ENCODE results near the gene STAB2. TPM values are rescaled to one million over a fixed set of nuclear protein-coding genes. Genes with fewer than 3 reads are reported as not detected.
A peak's percentile ranks its signal among the peaks of the same experiment; 100 is the strongest.

Gene STAB2
- total RNA-seq, 4 donors from 2014 or later = 0.27 to 6.5 (median 1.2) TPM

- WGBS, 2 donors = 86 to 89% methylated on average over 5 of the region's 5 CpGs
These were observed 33.3 kb downstream of the STAB2 start for GRCh38 chr12:103620395-103620794.

GRCh38 chr12:103623716-103624115 is 36.6 kb downstream of the STAB2 start:
- DNase-seq = no peak
- no peak overlapping the region for H3K4me3 ChIP-seq (replicated peaks in 1 of 3)
- TF ChIP-seq CTCF (IDR thresholded peaks at IDR 0.05) (no peak), POLR2A (IDR thresholded peaks at IDR 0.05) (no peak)
- intact Hi-C loops (cut with DNase I) = no loop called here
- H3K27ac ChIP-seq = no peak overlapping the region
- no peaks in the 10 kb centered on the region for H3K4me1 ChIP-seq
- no peaks in the 10 kb centered on the region for H3K36me3 ChIP-seq
- H3K27me3 ChIP-seq = no peaks in the 10 kb centered on the region
- 81 to 82% methylated on average over 6 of the region's 6 CpGs for WGBS, 2 donors
- no peaks in the 10 kb centered on the region for H3K9me3 ChIP-seq

More at GRCh38 chr12:103620395-103620794, 33.3 kb downstream of the STAB2 start:
- Histone ChIP-seq H3K4me1 (no peaks in the 10 kb centered on the region), H3K27ac (no peak overlapping the region), H3K36me3 (no peaks in the 10 kb centered on the region), H3K9me3 (no peaks in the 10 kb centered on the region), H3K4me3 (replicated peaks in 1 of 3) (no peak overlapping the region), H3K27me3 (no peaks in the 10 kb centered on the region)
- intact Hi-C loops (cut with DNase I) = no loop called here
- no peak for TF ChIP-seq POLR2A (IDR thresholded peaks at IDR 0.05)
- TF ChIP-seq CTCF (IDR thresholded peaks at IDR 0.05) = no peak
- DNase-seq = no peak

GRCh38 chr12:103626498-103626897 is 39.4 kb downstream of the STAB2 start:
- H3K4me1 ChIP-seq = no peaks in the 10 kb centered on the region
- H3K27me3 ChIP-seq = no peaks in the 10 kb centered on the region
- H3K9me3 ChIP-seq = no peaks in the 10 kb centered on the region
- no peak for TF ChIP-seq POLR2A (IDR thresholded peaks at IDR 0.05)
- peak in 2 of 6 experiments; percentile 31 to 50 for TF ChIP-seq CTCF (IDR thresholded peaks at IDR 0.05)
- peak; percentile 56 to 64 for DNase-seq
- H3K4me3 ChIP-seq (replicated peaks in 1 of 3) = no peak overlapping the region
- intact Hi-C loops (cut with DNase I) = no loop called here
- H3K36me3 ChIP-seq = no peaks in the 10 kb centered on the region
- H3K27ac ChIP-seq = no peak overlapping the region
- 13 to 18% methylated on average over 4 of the region's 4 CpGs for WGBS, 2 donors

GRCh38 chr12:103627189-103627855 is 40.2 kb downstream of the STAB2 start:
- Histone ChIP-seq H3K27me3 (no peaks in the 10 kb centered on the region), H3K9me3 (no peaks in the 10 kb centered on the region), H3K36me3 (no peaks in the 10 kb centered on the region), H3K4me1 (no peaks in the 10 kb centered on the region), H3K27ac (no peak overlapping the region), H3K4me3 (replicated peaks in 1 of 3) (no peak overlapping the region)
- 82 to 93% methylated on average over 3 of the region's 3 CpGs for WGBS, 2 donors
- TF ChIP-seq CTCF (IDR thresholded peaks at IDR 0.05) (no peak), POLR2A (IDR thresholded peaks at IDR 0.05) (no peak)
- intact Hi-C loops (cut with DNase I) = no loop called here
- no peak for DNase-seq

GRCh38 chr12:103632554-103633216 is 45.6 kb downstream of the STAB2 start:
- Histone ChIP-seq H3K4me3 (replicated peaks in 1 of 3) (no peak overlapping the region), H3K36me3 (no peaks in the 10 kb centered on the region), H3K27me3 (no peaks in the 10 kb centered on the region), H3K4me1 (no peaks in the 10 kb centered on the region), H3K9me3 (no peaks in the 10 kb centered on the region), H3K27ac (no peak overlapping the region)
- intact Hi-C loops (cut with DNase I) = loop anchor here (5.0 kb wide), 1 partner anchor 55 kb away; no protein-coding TSS in a partner anchor
- 51 to 70% methylated on average over 9 to 15 of the region's 15 CpGs for WGBS, 2 donors
- no peak for TF ChIP-seq POLR2A (IDR thresholded peaks at IDR 0.05)
- TF ChIP-seq CTCF (IDR thresholded peaks at IDR 0.05) = peak; percentile 24 to 90 (median 72)
- DNase-seq = peak; percentile 42 to 68

All from thyroid gland (tissue), 4 donors.